Activated CD4-positive, alpha-beta T cell treated with anti-CD3 and anti-CD28 coated beads, Interleukin-2, amount 50 U/mL, for 24 hours (primary cell): ENCODE measurements around the gene NCEH1.
"Not testable (repeated sequence)": the region's sequence is repeated elsewhere in the genome, so short reads cannot be mapped to it uniquely, and the experiment has no call there.

Source experiments
- DNase-seq, 2 donors: peaks; one replicate each; pipeline ENCODE4 v3.0.0-alpha.2; 2020; ENCODE audit warnings: low read depth in 1 of 2, low spot score in 1 of 2

Gene NCEH1

GRCh38 chr3:172710664-172711453 lies at the start of gene NCEH1:
NCEH1 (minus strand) TSS chr3:172711067; CDS start chr3:172710984, 83 bp downstream.
- DNase-seq = peak; percentile 36 to 59

- DNase-seq = not testable (repeated sequence)
Observed at GRCh38 chr3:172760416-172760815, 49.5 kb upstream of the NCEH1 start.

- no peak for DNase-seq
Observed at GRCh38 chr3:172753125-172753524, 42.3 kb upstream of the NCEH1 start.

- no peak for DNase-seq
Observed at GRCh38 chr3:172752651-172753050, 41.8 kb upstream of the NCEH1 start.

GRCh38 chr3:172751175-172751704 lies 40.4 kb upstream of the NCEH1 start:
- no peak for DNase-seq

- DNase-seq = peak; percentile 89 to 97
Observed at GRCh38 chr3:172750368-172751174, 39.7 kb upstream of the NCEH1 start, which contains the start of gene ECT2. ECT2 (plus strand) TSS chr3:172750726; CDS start chr3:172754531, 3,805 bp downstream.

GRCh38 chr3:172750069-172750367 lies 39.2 kb upstream of the NCEH1 start:
- DNase-seq = no peak

- no peak for DNase-seq
Observed at GRCh38 chr3:172749230-172749965, 38.5 kb upstream of the NCEH1 start.

GRCh38 chr3:172746475-172746874 lies 35.6 kb upstream of the NCEH1 start:
- DNase-seq = no peak

- DNase-seq = no peak
Observed at GRCh38 chr3:172739462-172739861, 28.6 kb upstream of the NCEH1 start.

GRCh38 chr3:172735014-172735413 lies 24.1 kb upstream of the NCEH1 start:
- no peak for DNase-seq

- DNase-seq = no peak
Observed at GRCh38 chr3:172726380-172726779, 15.5 kb upstream of the NCEH1 start.

GRCh38 chr3:172722536-172723040 lies 11.7 kb upstream of the NCEH1 start:
- not testable (repeated sequence) for DNase-seq

- DNase-seq = no peak
Observed at GRCh38 chr3:172717493-172718088, 6.7 kb upstream of the NCEH1 start.

GRCh38 chr3:172716476-172716875 lies 5.6 kb upstream of the NCEH1 start:
- DNase-seq = no peak

GRCh38 chr3:172713316-172713715 lies 2.4 kb upstream of the NCEH1 start:
- DNase-seq = no peak

GRCh38 chr3:172711454-172711795 lies 558 bp upstream of the NCEH1 start:
- DNase-seq = no peak

GRCh38 chr3:172709774-172710663 lies 848 bp downstream of the NCEH1 start:
- DNase-seq = no peak

- DNase-seq = no peak
Observed at GRCh38 chr3:172708921-172709773, 1.7 kb downstream of the NCEH1 start.
